GM12878 (cell line): ENCODE data around the gene GLG1. TPM values are rescaled to one million over a fixed set of nuclear protein-coding genes. Genes with fewer than 3 reads are reported as not detected.

Experiments
- ATAC-seq: fragments of 200-7000 bp; cut with Tn5 transposase; 3 replicates; pipeline ENCODE4 v1.9.1; 2020; ENCODE audit warnings: mild to moderate bottlenecking, moderate library complexity
- BruUV-seq: library from RNA; stranded (reverse); fragments of 400-500 nt; replicated peaks from 2 replicates; lab custom pipeline; 2021; lab: Mats Ljungman, UMichigan
- CTCF ChIA-PET: fragments of 300-600 bp; sonication (Branson Sonifier 250); formaldehyde crosslinking; extraction: SDS; loops from one replicate; lab custom pipeline; 2021; ENCODE audit warnings: inconsistent platforms; lab: Yijun Ruan, JAX
- POLR2A ChIA-PET: fragments of 350-600 bp; formaldehyde crosslinking; extraction: SDS; loops from one replicate; lab custom pipeline; 2021; ENCODE audit warnings: inconsistent platforms; lab: Charles Lee
- RAD21 ChIA-PET: fragments of 300-600 bp; sonication (Branson Sonifier 250); formaldehyde crosslinking; loops from one replicate; lab custom pipeline; 2023; ENCODE audit warnings: antibody characterized with exemption; ENCODE audit not compliant: unreplicated experiment; lab: Charles Lee
- SMC1A ChIA-PET: fragments of 300-600 bp; sonication (Branson Sonifier 250); formaldehyde crosslinking; loops from one replicate; lab custom pipeline; 2023; ENCODE audit not compliant: unreplicated experiment, uncharacterized antibody; lab: Charles Lee
- DNase-seq: peaks from one replicate; pipeline ENCODE4 v3.0.0-alpha.2; 2011; ENCODE audit warnings: low read depth, low spot score
- FAIRE-seq: peaks from 3 replicates; lab custom pipeline; 2011; peaks lifted over from hg19 to GRCh38; lab: Jason Lieb, UNC
- H2AFZ ChIP-seq: 2 replicates; pipeline ENCODE4 v1.6.0; 2011; ENCODE audit warnings: low read depth, low read length, control low read depth; ENCODE audit not compliant: control insufficient read depth
- H3K27ac ChIP-seq: 2 replicates; pipeline ENCODE4 v1.5.1; 2011; ENCODE audit warnings: control low read depth; ENCODE audit not compliant: control insufficient read depth, insufficient read depth
- H3K27me3 ChIP-seq, 2 experiments: replicated peaks in 1 of 2; 2 replicates each; pipeline versions ENCODE4 v1.6.0 to v1.6.1; 2011; ENCODE audit warnings: low read length in 1 of 2; ENCODE audit not compliant: control insufficient read depth in 2 of 2, insufficient read depth in 2 of 2
- H3K36me3 ChIP-seq, 2 experiments: 2 replicates each; pipeline ENCODE4 v1.5.1; 2011; ENCODE audit warnings: low read length in 1 of 2; ENCODE audit not compliant: control insufficient read depth in 2 of 2, insufficient read depth in 2 of 2
- H3K4me1 ChIP-seq: 2 replicates; pipeline ENCODE4 v1.6.1; 2011; ENCODE audit warnings: mild to moderate bottlenecking, low read length, moderate library complexity, mixed read lengths; ENCODE audit not compliant: control insufficient read depth, insufficient read depth
- H3K4me2 ChIP-seq: 2 replicates; pipeline ENCODE4 v1.6.0; 2011; ENCODE audit warnings: control low read depth; ENCODE audit not compliant: control insufficient read depth, insufficient read depth
- H3K4me3 ChIP-seq: fragments of 200-600 bp; sonication (generic); 2 replicates; pipeline ENCODE4 v1.5.1; 2016
- H3K79me2 ChIP-seq: 2 replicates; pipeline ENCODE4 v1.6.0; 2011; ENCODE audit warnings: low read length; ENCODE audit not compliant: control insufficient read depth, insufficient read depth
- H3K9ac ChIP-seq: 2 replicates; pipeline ENCODE4 v1.8.0; 2011; ENCODE audit warnings: low read length, control low read depth, mixed read lengths; ENCODE audit not compliant: control insufficient read depth, insufficient read depth
- H3K9me3 ChIP-seq: replicated peaks from 3 replicates; pipeline ENCODE4 v1.5.1; 2011; ENCODE audit warnings: mild to moderate bottlenecking, low read length; ENCODE audit not compliant: control insufficient read depth, insufficient read depth
- H4K20me1 ChIP-seq: 2 replicates; pipeline ENCODE4 v1.6.0; 2011; ENCODE audit not compliant: control insufficient read depth, insufficient read depth
- CBFB ChIP-seq: IDR thresholded peaks from 2 replicates; pipeline ENCODE4 v1.6.1; 2016; ENCODE audit warnings: antibody characterized with exemption, low read depth
- CREM ChIP-seq: IDR thresholded peaks from 2 replicates; pipeline ENCODE4 v1.6.1; 2014; ENCODE audit warnings: antibody characterized with exemption, low read depth
- JUNB ChIP-seq: IDR thresholded peaks from 2 replicates; pipeline ENCODE4 v1.6.1; 2016; ENCODE audit warnings: antibody characterized with exemption, mild to moderate bottlenecking
- KAT2A ChIP-seq: conservative IDR thresholded peaks from 2 replicates; pipeline ENCODE4 v1.6.1; 2011; ENCODE audit warnings: low read depth, low read length; ENCODE audit not compliant: control insufficient read depth
- PAX5 ChIP-seq: IDR thresholded peaks from 2 replicates; pipeline ENCODE4 v1.6.1; 2011; ENCODE audit warnings: low read depth, low read length, borderline replicate concordance
- RAD51 ChIP-seq: fragments of 450-650 bp; IDR thresholded peaks from 2 replicates; pipeline ENCODE4 v1.6.1; 2016; ENCODE audit warnings: moderate library complexity, mild to moderate bottlenecking, inconsistent platforms
- STAT1 ChIP-seq: fragments of 450-650 bp; conservative IDR thresholded peaks from 2 replicates; pipeline ENCODE4 v1.6.1; 2014; ENCODE audit warnings: antibody characterized with exemption, mild to moderate bottlenecking
- YY1 ChIP-seq: IDR thresholded peaks from 2 replicates; pipeline ENCODE4 v1.6.1; 2011; ENCODE audit warnings: low read depth, mild to moderate bottlenecking, low read length
- WGBS: methylation state at CpG from one replicate; pipeline ENCODE4 v1.1.6; 2016; ENCODE audit warnings: low lambda C conversion rate; ENCODE audit not compliant: insufficient replicate concordance, insufficient coverage; ENCODE audit errors: missing lambda C conversion rate; 5-methylcytosine and 5-hydroxymethylcytosine counted together
- in situ Hi-C: fragments of 300-500 bp; cut with MboI; formaldehyde crosslinking; loops from 9 replicates; pipeline ENCODE4 v1.14.3; 2018; ENCODE audit warnings: mixed read lengths
- intact Hi-C: fragments of 100-400 bp; cut with micrococcal nuclease; formaldehyde crosslinking; loops from one replicate; pipeline ENCODE4 v1.14.2; 2022; ENCODE audit not compliant: unreplicated experiment
- polyA plus RNA-seq, 11 experiments: library from polyadenylated mRNA; depleted of rRNA in 4 of 11; unstranded in 6 of 11; stranded (reverse) in 5 of 11; fragments of >200 nt; fragmentation: Nextera tagmentation in 4 of 11; fragmentation: Illumina TruSeq in 1 of 11; extraction: Ambion mirVana in 4 of 11; extraction: Trizol in 1 of 11; gene quantifications; 1 replicate in 1 of 11; 2 replicates in 10 of 11; pipeline versions ENCODE4 v1.2.1 to v1.2.3, GENCODE V29; 2011 to 2016; ENCODE audit warnings: inconsistent platforms in 2 of 11, missing spikeins in 2 of 11, low read depth in 1 of 11
- total RNA-seq, 4 experiments: library from RNA; depleted of rRNA in 3 of 4; stranded (reverse); fragments of >200 nt in 3 of 4; fragmentation: Illumina TruSeq in 1 of 4; extraction: Trizol in 1 of 4; gene quantifications; 2 replicates each; pipeline versions ENCODE4 v1.2.1 to v1.2.3, GENCODE V29; 2013 to 2021
- TF ChIP-seq, protein P1 (sequence below): fragments of 450-650 bp; conservative IDR thresholded peaks from 2 replicates; pipeline ENCODE4 v1.6.1; 2017; ENCODE audit warnings: mild to moderate bottlenecking, moderate library complexity
- TF ChIP-seq, protein P2 (sequence below): fragments of 150-350 bp; IDR thresholded peaks from 2 replicates; pipeline ENCODE4 v1.6.1; 2014; ENCODE audit warnings: mild to moderate bottlenecking, low read depth, low read length
- TF ChIP-seq, protein P3 (sequence below): fragments of 450-650 bp; IDR thresholded peaks from 2 replicates; pipeline ENCODE4 v1.6.1; 2017; ENCODE audit warnings: mild to moderate bottlenecking, moderate library complexity

The GLG1 gene
- total and polyA plus RNA-seq, 10 of the 15 experiments (the other 5 are each of a cell fraction or from before 2014, with no cell fraction given): 7.6 to 49.4 (median 28.2) TPM

DNA sequence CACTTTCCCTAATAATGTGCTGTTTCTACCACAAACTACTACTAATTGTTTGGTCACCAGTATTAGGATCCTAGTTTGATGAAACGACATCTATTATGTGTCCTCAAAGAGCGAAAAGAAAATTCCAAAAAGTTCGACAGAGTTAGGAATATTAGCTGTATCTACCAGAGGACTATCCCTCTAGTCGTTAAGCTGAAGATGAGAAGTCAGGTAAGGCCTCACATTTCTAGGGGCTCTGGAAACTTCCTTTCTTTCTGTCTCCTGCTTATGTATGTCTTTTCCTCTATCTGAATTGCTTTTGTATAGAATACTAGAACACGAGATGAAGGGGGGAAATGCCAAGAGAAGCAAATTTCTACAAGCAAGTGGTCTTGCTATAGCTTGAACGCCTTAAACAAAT lies 1.6 kb downstream of the GLG1 start (continued):
- TF ChIP-seq, protein P1, sequence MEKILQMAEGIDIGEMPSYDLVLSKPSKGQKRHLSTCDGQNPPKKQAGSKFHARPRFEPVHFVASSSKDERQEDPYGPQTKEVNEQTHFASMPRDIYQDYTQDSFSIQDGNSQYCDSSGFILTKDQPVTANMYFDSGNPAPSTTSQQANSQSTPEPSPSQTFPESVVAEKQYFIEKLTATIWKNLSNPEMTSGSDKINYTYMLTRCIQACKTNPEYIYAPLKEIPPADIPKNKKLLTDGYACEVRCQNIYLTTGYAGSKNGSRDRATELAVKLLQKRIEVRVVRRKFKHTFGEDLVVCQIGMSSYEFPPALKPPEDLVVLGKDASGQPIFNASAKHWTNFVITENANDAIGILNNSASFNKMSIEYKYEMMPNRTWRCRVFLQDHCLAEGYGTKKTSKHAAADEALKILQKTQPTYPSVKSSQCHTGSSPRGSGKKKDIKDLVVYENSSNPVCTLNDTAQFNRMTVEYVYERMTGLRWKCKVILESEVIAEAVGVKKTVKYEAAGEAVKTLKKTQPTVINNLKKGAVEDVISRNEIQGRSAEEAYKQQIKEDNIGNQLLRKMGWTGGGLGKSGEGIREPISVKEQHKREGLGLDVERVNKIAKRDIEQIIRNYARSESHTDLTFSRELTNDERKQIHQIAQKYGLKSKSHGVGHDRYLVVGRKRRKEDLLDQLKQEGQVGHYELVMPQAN: no peak
- TF ChIP-seq PAX5 (no peak), STAT1 (no peak), CBFB (no peak), RAD51 (no peak)

DNA sequence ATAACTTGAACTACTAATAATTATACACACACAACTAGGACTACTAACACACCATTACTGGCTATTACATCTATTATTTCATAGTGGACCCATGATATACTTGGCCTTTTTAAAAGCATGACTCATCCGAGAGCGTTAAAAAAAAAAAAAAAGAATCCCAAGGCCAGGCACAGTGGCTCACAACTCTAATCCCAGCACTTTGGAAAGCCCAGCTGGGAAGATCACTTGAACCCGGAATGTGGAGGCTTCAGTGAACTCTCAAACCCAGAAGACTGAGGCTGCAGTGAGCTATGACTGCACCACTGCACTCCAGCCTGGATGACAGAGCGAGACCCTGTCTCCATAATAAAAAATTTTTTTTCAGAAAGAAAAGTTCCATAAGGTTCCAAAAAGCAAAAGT lies 3.1 kb downstream of the GLG1 start:
- Histone ChIP-seq H3K4me1 (peaks cover 11% of the 10 kb centered on the region; the same call in 1 of the 2 replicates), H3K79me2 (peaks cover 73% of the 10 kb centered on the region), H3K9ac (no peak overlapping the region), H2AFZ (no peak overlapping the region), H3K27me3 (no peaks in the 10 kb centered on the region), H4K20me1 (no peaks in the 10 kb centered on the region; the same call in 1 of the 2 replicates), H3K4me2 (peak overlapping the region; percentile 53), H3K36me3 (no peaks in the 10 kb centered on the region), H3K4me3 (peak overlapping the region; percentile 93; the same call in 1 of the 2 replicates), H3K27ac (no peak overlapping the region), H3K9me3 (no peaks in the 10 kb centered on the region)
- no TSS peak for BruUV-seq
- in situ Hi-C loops: no loop called here
- 99% methylated on average over 4 of the region's 4 CpGs for WGBS
- intact Hi-C loops: loop anchor here (10.0 kb wide), 1 partner anchor 109 kb away; no protein-coding TSS in a partner anchor
- no peak for FAIRE-seq
- ChIA-PET RAD21 (interaction anchor here (0.7 kb wide), 1 partner anchor 32 kb away, joined by 4 read pairs; no protein-coding TSS in a partner anchor), SMC1A (interaction anchor here (1.2 kb wide), 1 partner anchor 74 kb away, joined by 3 read pairs; no protein-coding TSS in a partner anchor), POLR2A (no interaction called here), CTCF (no interaction called here)
- no peak for ATAC-seq
- TF ChIP-seq, protein P2, sequence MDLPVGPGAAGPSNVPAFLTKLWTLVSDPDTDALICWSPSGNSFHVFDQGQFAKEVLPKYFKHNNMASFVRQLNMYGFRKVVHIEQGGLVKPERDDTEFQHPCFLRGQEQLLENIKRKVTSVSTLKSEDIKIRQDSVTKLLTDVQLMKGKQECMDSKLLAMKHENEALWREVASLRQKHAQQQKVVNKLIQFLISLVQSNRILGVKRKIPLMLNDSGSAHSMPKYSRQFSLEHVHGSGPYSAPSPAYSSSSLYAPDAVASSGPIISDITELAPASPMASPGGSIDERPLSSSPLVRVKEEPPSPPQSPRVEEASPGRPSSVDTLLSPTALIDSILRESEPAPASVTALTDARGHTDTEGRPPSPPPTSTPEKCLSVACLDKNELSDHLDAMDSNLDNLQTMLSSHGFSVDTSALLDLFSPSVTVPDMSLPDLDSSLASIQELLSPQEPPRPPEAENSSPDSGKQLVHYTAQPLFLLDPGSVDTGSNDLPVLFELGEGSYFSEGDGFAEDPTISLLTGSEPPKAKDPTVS: no peak
- TF ChIP-seq CREM (no peak), YY1 (no peak), KAT2A (no peak), JUNB (no peak)
- TF ChIP-seq, protein P3, sequence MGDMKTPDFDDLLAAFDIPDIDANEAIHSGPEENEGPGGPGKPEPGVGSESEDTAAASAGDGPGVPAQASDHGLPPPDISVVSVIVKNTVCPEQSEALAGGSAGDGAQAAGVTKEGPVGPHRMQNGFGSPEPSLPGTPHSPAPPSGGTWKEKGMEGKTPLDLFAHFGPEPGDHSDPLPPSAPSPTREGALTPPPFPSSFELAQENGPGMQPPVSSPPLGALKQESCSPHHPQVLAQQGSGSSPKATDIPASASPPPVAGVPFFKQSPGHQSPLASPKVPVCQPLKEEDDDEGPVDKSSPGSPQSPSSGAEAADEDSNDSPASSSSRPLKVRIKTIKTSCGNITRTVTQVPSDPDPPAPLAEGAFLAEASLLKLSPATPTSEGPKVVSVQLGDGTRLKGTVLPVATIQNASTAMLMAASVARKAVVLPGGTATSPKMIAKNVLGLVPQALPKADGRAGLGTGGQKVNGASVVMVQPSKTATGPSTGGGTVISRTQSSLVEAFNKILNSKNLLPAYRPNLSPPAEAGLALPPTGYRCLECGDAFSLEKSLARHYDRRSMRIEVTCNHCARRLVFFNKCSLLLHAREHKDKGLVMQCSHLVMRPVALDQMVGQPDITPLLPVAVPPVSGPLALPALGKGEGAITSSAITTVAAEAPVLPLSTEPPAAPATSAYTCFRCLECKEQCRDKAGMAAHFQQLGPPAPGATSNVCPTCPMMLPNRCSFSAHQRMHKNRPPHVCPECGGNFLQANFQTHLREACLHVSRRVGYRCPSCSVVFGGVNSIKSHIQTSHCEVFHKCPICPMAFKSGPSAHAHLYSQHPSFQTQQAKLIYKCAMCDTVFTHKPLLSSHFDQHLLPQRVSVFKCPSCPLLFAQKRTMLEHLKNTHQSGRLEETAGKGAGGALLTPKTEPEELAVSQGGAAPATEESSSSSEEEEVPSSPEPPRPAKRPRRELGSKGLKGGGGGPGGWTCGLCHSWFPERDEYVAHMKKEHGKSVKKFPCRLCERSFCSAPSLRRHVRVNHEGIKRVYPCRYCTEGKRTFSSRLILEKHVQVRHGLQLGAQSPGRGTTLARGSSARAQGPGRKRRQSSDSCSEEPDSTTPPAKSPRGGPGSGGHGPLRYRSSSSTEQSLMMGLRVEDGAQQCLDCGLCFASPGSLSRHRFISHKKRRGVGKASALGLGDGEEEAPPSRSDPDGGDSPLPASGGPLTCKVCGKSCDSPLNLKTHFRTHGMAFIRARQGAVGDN: no peak
- no peak for DNase-seq
